AML-193 (cell line): ENCODE data around the gene GCNT3.

ENCODE experiments used
- DNase-seq, 2 experiments: peaks; one replicate each; lab custom pipeline; 2025; lab: John Stamatoyannopoulos, UW

The GCNT3 gene, protein sequence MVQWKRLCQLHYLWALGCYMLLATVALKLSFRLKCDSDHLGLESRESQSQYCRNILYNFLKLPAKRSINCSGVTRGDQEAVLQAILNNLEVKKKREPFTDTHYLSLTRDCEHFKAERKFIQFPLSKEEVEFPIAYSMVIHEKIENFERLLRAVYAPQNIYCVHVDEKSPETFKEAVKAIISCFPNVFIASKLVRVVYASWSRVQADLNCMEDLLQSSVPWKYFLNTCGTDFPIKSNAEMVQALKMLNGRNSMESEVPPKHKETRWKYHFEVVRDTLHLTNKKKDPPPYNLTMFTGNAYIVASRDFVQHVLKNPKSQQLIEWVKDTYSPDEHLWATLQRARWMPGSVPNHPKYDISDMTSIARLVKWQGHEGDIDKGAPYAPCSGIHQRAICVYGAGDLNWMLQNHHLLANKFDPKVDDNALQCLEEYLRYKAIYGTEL

GRCh38 chr15:59611276-59612260 lies at the start of gene GCNT3:
TSS of gene GCNT3 (plus strand) at chr15:59611783. CDS start at chr15:59618239, 6,456 bp downstream.
- no peak for DNase-seq

DNA sequence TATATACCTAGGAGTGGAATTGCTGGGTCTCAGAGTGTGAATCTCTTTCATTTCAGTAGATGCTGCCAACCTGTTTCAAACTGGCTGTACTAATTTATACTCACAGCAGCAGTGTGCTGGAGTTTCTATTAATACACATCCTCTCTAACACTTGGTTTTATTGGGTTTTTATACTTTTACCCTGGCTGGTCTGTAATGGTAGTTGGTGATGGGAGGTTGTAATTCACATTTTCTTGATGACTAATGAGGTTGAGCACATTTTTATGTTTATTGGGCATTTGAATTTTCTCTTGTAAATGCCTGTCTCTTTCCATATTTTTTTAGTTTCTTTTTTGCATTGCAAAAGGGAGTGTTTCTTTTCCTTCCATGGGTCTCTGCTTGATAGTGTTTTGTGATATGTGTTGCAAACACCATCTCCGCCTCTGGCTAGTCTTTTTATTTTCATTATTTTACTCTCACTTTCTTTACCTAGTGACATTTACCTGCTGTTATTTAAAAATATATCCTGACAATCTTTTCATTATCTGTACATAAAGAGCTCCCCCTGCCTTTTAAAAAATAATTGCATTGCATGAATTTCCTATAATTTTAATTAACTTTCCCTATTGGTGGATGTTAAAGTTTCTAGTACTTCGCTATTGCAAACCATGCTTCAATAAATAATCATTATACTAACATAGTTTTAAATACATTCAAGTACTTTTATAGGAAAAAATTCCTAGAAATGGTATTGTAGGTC lies 49.0 kb upstream of the GCNT3 start:
- no peak for DNase-seq

- no peak for DNase-seq
Measured at GRCh38 chr15:59565299-59565698, 46.3 kb upstream of the GCNT3 start.

GRCh38 chr15:59567324-59567723 lies 44.3 kb upstream of the GCNT3 start:
- DNase-seq, result no peak

- DNase-seq, result no peak
Measured at GRCh38 chr15:59569477-59569876, 42.1 kb upstream of the GCNT3 start.

DNA sequence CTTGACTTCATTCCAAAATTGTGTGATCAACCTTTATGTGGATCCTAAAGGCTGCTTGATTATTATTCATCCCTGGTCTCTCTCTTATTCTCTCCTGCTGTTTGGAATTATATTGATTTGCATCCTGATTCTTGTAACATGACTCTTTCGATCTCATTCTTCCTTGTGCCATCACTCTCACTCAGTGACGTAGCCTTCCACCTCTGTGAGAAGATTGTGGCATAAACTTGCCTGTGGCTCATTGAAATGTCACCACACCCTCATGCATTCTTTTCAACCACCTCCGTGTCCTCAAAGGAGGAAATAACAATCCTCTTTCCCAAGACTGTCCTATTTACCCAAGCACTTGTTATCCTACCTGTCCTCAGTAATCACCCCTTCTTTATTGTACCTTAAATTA lies 41.3 kb upstream of the GCNT3 start:
- DNase-seq, result no peak

DNA sequence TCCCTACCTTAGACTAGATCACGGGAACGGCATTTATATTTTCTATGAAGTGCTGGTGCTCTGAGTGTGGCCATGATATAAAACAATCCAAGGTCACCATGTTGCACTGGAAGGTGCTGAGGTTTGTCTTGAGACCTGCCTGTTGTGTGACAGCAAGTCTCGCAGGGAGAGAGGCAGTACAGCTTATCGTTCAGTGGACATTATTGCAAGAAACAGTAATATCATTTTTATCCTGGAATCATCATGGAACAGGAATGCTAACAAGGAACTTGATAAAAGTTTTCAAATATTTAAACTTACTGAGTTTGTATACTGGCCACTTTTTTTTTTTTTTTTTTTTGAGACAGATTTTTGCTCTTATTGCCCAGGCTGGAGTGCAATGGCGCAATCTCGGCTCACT lies 40.0 kb upstream of the GCNT3 start:
- no peak for DNase-seq

DNA sequence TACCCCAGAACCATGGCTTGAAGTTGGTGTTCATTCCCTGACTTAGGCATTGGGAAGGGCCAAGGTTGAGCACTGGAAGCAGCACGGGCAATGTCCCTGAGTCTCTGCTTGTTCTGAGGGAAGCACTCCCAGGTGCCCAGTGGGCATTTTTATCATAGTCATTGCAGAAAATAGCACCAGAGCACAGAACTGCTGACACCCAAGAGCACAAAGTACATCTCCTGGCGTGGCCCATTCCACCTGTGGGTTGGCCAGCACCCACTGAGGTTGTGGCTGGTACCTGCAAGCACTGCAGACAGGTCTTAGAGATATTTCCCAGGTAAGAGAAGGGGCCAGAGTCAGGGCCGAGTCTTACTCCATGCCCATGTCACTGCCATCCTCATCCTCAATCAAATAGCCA lies 28.5 kb upstream of the GCNT3 start:
- no peak for DNase-seq

- DNase-seq, result no peak
Measured at GRCh38 chr15:59587085-59587826, 24.3 kb upstream of the GCNT3 start.

DNA sequence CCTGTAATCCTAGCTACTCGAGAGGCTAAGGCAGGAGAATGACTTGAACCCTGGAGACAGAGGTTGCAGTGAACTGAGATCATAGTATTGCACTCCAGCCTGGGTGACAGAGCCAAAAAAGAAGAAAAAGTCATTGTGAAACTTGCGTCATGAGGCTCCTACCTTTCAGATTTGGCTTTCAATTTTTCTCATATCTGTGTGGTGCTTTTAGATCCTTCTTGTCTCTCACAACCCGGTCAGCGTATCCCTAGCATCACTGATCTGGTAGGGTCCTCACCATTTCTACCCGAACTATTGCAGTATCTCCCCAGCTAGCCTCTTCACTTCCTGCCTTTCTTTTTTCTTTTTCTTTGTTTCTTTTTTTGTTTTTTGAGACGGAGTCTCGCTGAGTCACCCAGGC lies 21.6 kb upstream of the GCNT3 start:
- no peak for DNase-seq

DNA sequence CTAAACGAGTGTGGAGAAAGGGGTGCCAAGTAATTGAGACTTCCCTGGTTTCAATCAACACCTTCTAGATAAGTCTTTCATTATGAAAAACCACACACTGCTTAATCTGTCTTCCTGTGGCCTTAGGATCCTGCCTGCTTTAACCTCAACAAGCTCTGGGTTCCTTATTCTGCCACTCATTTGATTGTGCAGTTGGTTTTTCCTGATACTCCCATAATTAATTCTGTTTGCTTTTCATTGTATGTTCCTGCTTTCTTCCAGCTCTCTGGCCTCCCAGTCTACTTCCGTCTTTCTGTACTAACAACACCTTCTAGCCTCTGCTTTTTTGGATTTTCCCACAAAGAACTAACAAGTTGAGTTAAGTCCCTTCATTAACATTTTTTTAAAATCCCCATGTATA lies 20.2 kb upstream of the GCNT3 start:
- DNase-seq, result no peak

DNA sequence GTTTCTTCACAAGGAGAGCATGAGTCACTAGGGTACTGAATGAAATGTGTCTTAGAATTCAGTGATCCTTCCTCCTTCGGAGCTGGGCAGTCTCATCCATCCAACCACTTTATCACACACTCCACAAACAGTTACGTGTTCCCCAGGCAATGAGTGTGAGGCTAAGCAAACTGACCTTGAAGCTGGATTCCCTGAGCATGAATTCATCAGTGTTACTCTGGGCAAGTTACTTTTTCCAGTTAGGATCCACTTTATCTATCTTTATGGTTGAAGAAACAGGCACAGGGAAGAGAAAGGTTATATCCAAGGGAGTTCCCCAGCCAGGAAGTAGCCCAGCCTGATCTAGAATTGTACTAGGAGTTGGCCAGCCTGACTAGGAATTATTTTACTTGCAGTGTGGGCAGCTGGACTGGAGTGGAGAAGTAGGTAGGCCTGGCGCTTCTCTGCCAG lies 17.1 kb upstream of the GCNT3 start:
- no peak for DNase-seq

- DNase-seq, result no peak
Measured at GRCh38 chr15:59594991-59595390, 16.6 kb upstream of the GCNT3 start.

- no peak for DNase-seq
Measured at GRCh38 chr15:59595434-59595915, 16.1 kb upstream of the GCNT3 start.

DNA sequence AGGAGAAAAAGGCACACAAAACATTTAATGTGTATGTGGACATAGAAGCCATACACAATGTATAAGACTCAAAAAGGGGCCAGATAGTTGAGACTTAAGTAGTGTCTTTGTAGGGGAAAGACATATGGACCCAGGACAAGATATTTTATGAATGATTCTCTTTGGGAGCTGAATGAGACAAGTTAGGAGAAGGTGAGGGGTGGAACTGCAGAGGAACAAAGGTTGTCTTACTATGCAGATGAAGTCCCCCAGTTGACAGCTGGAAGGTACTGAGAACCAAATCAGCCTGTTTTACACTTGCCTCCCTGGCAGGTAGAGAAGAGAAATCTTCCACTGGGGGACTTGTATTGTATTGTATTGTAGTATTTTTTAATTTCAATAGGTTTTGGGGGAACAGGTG lies 14.9 kb upstream of the GCNT3 start:
- DNase-seq, result no peak

DNA sequence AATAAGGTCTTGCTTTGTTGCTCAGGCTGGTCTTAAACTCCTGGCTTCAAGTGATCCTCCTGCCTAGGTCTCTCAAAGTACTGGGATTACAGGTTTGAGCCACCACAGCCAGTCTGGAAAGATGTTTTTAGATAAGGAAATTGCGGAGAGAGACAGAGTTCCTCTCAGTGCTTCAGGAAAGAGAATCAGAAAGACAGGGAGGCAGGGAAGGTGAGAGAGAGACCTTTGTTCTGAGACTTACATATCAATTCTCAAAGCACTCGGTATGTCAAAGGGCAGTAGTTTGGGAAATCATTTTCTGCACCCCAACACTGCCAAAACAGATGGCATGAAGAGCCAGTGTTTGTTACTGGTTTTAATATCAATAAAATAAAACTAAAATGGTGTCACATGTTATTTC lies 13.1 kb upstream of the GCNT3 start:
- no peak for DNase-seq

GRCh38 chr15:59605994-59606393 lies 5.6 kb upstream of the GCNT3 start:
- DNase-seq, result no peak

- DNase-seq, result no peak
Measured at GRCh38 chr15:59609730-59610712, 1.6 kb upstream of the GCNT3 start.

DNA sequence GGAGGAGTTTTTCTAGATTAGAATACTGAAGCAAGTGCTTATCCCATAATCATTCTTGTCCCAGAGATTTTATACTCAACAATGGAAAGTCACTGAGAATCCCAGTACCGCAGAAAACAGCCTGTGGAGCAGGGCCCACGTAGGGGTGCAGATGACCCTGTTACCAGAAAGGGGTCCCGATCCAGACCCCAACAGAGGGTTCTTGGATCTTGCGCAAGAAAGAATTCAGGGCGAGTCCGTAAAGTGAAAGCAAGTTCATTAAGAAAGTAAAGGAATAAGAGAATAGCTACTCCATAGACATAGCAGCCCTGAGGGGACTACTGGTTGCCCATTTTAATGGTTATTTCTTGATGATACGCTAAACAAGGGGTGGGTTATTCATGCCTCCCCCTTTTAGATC lies 2.6 kb downstream of the GCNT3 start:
- DNase-seq, result no peak

DNA sequence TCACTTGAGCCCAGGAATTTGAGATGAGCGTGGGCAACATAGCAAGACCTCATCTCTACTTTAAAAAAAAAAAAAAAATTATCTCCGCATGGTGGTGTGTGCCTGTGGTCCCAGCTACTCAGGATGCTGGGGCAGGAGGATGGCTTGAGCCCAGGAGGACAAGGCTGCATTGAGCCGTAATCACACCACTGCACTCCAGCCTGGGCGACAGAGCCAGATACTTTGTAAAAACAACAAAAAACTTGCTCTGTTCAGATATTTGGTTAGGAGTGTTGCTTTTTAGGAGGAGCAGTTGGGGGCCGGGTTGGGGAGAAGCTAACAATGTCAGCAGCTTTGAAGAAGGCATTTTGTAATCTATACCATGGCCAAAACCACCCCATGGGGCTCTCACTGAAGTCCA lies 4.1 kb downstream of the GCNT3 start:
- no peak for DNase-seq
